ES-I3 (cell line): Measurements from ENCODE around the gene USP7.

Source experiments
- H3K36me3 ChIP-seq: 2 replicates; pipeline ENCODE4 v1.6.1; 2013; ENCODE audit warnings: mild to moderate bottlenecking, low read length, control low read depth, moderate library complexity; ENCODE audit not compliant: insufficient read depth
- H3K4me1 ChIP-seq: 2 replicates; pipeline ENCODE4 v1.6.1; 2013; ENCODE audit warnings: mild to moderate bottlenecking, control low read depth, low read length; ENCODE audit not compliant: insufficient read depth
- H3K9ac ChIP-seq: 2 replicates; pipeline ENCODE4 v1.6.1; 2013; ENCODE audit warnings: low read depth, mild to moderate bottlenecking, low read length, moderate library complexity
- H3K9me3 ChIP-seq: 2 replicates; pipeline ENCODE4 v1.6.1; 2013; ENCODE audit warnings: mild to moderate bottlenecking, low read length, moderate library complexity; ENCODE audit not compliant: control insufficient read depth, insufficient read depth

The USP7 gene

DNA sequence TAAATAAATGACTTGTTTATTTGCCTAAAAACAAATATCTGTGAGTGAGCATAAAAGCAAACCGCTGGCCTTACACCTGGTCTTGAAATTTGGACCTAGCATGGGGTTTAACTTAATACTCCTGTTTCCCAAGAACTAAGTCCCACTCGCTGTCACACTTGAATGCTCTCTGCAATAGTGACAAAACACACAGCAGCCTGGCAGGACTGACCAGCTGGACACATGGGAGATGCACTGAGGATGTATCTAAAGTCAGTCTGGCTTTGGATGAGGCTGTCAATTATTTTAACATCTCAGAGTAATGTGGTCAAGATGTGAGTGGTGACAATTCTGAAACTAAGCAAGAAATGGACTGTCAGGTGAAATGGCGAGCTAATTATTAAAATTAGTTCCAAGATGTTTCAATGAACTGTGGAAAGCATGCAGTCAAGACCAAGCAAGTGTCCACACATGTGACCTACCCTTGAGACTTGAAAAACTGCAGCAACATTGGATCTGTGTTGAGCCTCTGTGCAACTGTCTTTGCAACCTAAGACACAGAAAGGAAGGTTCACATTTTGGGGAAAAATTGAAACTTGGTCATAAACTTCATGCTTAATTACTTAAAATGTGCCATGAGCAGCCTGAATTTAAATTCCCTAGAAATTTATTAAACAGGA is 64.9 kb downstream of the USP7 start:
- Histone ChIP-seq H3K36me3 (peaks cover 73% of the 10 kb centered on the region), H3K9me3 (no peaks in the 10 kb centered on the region), H3K4me1 (no peaks in the 10 kb centered on the region), H3K9ac (no peak overlapping the region)

DNA sequence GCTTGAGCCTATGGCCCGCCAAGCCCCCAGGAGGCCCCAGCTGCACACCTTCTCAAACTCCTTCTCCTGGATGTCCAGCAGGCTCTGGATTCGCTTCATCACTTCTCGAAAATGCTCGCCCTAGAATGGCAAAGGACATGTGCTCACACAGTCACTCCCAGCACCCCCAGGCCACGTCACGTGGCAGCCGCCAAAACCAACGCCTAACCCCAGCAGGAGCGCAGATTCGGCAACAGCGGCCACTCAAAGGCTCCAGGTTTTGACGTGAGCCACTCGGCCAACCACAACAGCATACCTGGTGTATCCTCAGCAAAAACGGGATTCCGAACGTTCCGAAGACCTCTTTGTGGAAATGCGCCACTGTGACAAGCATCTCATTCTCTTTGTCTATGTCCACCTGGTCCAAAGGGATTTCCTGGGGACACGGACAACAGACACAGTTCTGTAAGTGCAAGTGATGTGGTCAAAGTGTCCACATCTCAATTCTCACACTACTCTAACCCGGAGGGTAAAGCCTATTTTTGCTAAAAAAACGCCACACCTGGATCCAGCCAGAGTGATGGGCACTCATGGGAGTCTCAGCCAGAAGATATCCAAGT is 68.9 kb downstream of the USP7 start:
- Histone ChIP-seq H3K9me3 (no peaks in the 10 kb centered on the region), H3K4me1 (no peaks in the 10 kb centered on the region), H3K36me3 (peaks cover 54% of the 10 kb centered on the region), H3K9ac (no peak overlapping the region)

DNA sequence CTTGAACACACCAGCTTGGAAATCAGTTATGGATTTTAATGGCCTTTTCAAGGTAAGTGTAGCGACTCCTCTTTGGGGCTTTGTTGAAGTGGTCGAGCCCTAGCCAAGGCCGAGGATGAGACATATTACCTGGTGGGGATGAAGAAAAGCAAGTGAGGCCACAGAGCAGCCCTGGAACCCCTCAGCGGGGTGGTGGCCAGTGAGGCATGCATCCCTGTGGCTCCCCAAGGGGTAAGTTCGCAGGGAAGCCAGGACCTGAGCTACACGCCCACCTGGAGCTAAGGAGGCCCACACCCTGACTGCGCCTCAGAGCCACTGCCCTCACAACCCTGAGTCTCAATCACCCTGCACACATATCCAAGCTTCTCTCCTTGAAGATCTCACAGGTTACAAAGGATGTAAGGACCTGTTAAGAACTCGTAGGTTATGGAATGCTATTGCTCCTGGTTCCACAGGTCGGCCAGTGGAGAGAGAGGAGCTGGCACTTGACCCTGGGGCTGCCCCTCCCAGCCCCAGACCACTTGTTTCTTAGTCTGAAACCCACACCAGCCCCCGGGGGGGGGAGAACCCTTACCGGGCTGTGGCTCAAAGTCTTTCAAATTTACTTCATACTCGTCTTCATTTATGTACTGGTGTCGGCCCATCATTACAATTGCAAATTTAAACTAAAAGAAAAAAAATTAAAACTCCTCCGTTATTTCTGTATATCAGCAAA is 69.6 kb downstream of the USP7 start:
- Histone ChIP-seq H3K9me3 (no peaks in the 10 kb centered on the region), H3K4me1 (no peaks in the 10 kb centered on the region), H3K36me3 (peaks cover 48% of the 10 kb centered on the region), H3K9ac (no peak overlapping the region)

DNA sequence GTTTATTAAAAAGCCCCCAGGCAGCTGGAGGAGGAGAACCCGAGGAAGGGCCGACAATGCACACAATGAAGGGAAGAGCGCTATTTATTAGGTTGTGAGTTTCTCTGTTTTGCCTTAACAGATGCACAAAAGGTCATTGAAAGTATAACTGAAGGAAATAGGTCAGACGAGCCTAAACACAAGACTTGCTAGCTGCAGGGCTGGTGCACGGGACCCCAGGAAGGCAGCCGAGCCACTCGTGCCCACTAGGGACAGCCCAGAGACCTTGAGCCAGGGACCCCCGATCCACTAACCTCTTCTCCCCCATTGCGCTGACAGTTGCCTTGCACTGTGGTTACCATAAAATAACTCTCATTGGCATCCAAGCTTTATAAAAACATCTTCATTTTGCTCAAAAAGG is 70.3 kb downstream of the USP7 start:
- peaks cover 41% of the 10 kb centered on the region for H3K36me3 ChIP-seq
- H3K4me1 ChIP-seq = no peaks in the 10 kb centered on the region
- H3K9ac ChIP-seq = no peak overlapping the region
- H3K9me3 ChIP-seq = no peaks in the 10 kb centered on the region

DNA sequence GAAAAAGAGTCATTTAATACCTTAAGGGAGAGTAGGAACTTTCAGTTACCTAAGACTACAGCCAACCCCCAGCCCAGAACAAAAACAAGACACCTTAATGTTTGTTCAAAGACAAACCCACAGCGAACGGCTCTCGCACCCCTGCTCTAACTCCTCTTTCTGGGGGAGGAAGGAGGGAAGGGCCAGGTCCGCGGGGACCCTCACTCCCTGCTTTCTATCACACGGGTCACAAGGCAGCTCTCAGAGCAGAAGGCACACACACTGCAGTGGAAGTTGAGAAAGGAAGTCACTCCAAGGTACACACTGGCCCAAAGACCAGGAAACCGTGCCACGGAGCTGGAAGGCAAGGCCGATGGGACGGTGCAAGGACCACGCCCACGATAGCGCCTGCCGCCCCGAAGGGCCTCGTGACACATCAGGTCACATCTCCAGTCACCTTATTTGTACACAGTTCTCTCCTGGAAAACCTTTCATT is 71.6 kb downstream of the USP7 start:
- Histone ChIP-seq H3K36me3 (peaks cover 32% of the 10 kb centered on the region), H3K4me1 (no peaks in the 10 kb centered on the region), H3K9ac (no peak overlapping the region), H3K9me3 (no peaks in the 10 kb centered on the region)

DNA sequence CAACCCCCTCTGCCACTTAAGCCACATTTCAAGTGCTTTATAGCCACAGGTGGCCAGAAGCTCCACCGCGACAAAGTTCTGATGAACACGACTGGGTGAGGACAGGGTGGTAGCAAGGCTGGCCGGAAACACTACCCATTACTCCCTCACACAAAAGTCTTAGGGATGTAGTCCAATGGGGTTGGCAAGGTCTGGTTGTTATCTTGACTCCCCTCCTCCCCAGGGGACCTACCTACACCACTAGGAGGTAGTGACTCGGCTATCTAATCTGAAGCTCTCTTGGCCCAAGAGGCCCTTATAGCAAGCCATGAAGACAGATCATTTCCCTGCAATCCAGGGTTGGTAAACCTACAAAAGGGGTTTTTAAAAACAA is 73.2 kb downstream of the USP7 start:
- Histone ChIP-seq H3K9ac (no peak overlapping the region), H3K36me3 (peaks cover 20% of the 10 kb centered on the region), H3K4me1 (peaks cover 6% of the 10 kb centered on the region; the same call in 1 of the 2 replicates), H3K9me3 (no peaks in the 10 kb centered on the region)

DNA sequence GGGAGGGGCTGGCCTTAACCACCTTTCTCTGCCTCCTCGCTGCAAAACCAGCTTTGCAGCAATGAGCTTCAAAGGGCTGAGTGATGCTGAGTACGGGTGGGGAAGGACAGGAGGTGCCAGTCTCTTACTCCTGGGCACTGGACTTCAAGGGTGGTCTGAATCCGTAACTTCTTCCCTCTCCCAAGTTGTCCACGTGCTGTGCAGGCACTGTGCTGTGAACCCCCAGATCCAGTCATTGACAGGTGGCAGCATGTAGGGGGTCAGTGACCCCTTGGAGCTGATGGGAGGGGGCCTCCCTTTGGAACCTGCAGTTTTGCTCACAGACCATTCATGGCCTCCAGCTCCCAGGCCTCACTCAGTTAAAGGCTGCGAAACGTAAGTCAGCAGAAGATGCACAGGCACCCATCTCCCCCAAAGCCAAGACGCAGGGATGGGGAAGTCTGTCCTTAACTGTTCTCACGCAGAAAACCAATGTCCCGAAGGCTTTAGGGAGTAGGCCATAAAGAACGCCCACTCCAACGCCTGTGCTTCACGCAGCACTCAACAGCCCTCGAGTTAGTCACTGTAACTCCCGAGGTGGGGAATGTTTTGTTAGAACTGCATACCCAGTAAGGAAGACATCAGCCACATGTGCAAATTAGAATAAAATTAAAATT is 73.7 kb downstream of the USP7 start:
- H3K36me3 ChIP-seq = peaks cover 16% of the 10 kb centered on the region
- no peak overlapping the region for H3K9ac ChIP-seq
- peaks cover 6% of the 10 kb centered on the region; the same call in 1 of the 2 replicates for H3K4me1 ChIP-seq
- no peaks in the 10 kb centered on the region for H3K9me3 ChIP-seq

DNA sequence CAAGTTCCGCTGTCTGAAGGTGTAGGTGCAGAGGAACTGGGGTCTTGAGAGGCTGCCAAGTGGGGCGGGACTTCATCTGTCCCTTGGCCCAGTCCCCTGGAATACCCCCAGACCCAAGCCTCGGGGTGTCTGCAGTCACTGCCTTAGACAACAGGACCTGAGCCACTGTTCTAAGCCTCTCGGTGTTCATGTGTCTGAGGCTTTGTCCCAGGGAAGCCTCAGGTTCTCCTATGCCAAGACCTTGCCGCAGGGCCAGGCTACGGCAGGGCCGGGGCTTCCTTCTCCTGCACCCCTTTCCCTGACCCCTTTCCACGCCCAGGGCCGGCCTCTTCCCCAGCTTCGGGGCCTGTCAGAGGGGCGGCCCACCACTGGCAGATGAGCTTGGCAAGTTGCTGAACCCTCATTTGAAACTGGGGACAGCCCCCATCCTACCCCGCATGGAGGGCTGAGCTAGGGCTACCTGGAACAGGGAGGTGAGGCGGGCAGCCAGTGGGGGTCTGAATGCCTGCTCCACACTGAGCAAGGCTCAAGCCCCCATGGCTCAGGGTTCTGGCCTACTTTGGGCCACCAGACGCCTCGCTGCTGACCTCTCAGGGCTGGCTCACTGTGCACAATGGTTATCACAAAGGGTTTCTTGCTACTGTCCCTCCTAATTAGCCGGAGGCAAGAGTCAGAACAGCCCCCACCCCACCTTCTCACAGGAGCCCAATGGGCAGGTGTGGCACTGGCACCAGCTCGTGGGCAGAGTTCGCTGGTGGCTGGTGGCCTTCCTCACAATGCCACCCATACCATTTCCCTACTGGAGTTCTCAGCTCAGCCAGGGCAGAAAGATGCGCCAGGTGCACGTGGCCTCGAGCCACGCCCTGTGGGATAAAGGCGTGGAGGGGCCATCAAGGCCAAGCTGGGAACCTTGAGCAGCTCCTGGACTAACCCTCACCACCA is 74.5 kb downstream of the USP7 start:
- Histone ChIP-seq H3K9ac (no peak overlapping the region), H3K9me3 (no peaks in the 10 kb centered on the region), H3K36me3 (peaks cover 11% of the 10 kb centered on the region), H3K4me1 (peaks cover 6% of the 10 kb centered on the region; the same call in 1 of the 2 replicates)

DNA sequence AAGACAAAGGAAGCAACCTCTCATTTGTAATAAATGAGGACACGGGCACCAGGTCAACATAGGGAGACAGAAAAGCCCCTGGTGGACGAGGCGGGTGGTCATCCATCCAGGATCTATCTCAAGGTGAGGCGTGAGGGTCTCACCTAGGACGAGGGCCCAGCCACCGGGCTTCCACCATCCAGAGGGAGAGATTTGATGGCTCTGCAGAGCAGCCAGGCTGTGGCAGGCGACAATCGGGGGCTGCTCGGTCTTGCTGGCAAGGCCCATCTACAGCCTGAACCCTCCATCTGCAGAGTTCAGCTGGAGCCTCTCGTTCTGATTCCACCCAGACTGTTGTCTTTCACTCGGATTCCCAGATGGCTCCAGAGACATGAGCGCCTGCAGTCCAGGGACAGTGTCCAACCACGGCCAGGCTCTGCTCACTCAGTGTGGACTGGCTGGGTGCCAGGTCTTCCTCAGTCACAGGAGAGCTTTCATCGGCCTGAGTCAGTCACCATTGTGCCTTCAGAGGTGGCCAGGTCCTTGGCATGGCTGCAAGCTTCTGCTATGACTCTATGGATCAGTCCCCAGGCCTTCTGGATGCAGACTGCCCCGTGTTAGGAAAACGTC is 75.7 kb downstream of the USP7 start:
- no peaks in the 10 kb centered on the region for H3K9me3 ChIP-seq
- H3K9ac ChIP-seq = no peak overlapping the region
- H3K36me3 ChIP-seq = peaks cover under 1% of the 10 kb centered on the region
- peaks cover 6% of the 10 kb centered on the region; the same call in 1 of the 2 replicates for H3K4me1 ChIP-seq

DNA sequence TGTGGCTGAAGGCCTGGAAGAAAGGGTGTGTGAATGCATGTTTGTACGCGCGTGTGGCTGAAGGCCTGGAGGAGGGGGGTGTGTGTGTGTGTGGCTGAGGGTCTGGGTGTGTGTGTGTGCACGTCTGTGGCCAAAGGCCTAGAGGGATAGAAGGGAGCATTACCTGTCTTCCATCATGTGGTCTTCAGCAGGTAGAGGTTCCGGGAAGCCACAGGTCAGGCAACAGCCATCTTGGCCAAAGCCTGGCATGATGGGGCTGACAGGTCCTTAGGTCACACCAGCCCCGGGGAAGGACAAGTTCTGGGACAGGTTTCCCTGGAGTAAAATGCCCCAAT is 76.3 kb downstream of the USP7 start:
- no peak overlapping the region for H3K9ac ChIP-seq
- no peaks in the 10 kb centered on the region for H3K9me3 ChIP-seq
- H3K4me1 ChIP-seq = peaks cover 6% of the 10 kb centered on the region; the same call in 1 of the 2 replicates
- no peaks in the 10 kb centered on the region; the same call in none of the 2 replicates for H3K36me3 ChIP-seq

DNA sequence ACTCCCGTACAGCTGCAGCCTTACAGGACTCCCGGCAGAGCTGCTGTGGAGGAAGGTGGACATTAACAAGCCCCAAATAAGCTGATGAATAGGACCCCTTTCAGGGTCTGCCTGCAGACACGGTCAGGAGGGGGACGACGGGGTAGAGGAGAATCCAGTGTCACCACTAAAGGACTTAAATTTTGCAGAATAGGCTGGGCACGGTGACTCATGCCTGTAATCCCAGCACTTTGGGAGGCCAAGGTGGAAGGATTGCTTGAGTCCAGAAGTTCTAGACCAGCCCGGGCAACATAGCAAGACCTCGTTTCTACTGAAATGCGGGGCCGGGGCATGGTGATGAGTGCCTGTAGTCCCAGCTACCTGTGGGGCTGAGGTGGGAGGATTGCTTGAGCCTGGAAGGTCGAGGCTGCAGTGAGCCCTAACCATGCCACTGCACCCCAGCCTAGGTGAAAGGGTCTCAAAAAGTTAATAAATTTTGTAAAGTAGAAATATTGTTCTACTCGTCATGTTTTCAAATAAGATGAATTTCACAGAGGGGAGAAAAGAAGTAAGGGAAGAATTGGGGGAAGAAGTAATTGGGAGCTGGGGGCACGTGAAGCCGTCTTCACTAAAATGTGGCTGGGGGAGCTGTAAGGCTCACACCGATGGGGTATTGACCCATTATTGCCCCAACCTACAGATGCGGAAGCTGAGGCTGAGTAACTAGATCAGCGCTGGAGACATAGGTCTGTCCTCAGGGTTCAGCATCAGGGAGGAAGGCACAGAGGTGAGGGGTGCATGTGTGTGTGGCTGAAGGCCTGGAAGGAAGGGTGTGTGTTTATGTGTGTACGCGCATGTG is 76.9 kb downstream of the USP7 start:
- Histone ChIP-seq H3K36me3 (no peaks in the 10 kb centered on the region; the same call in none of the 2 replicates), H3K4me1 (peaks cover 6% of the 10 kb centered on the region; the same call in 1 of the 2 replicates), H3K9me3 (no peaks in the 10 kb centered on the region), H3K9ac (no peak overlapping the region)

DNA sequence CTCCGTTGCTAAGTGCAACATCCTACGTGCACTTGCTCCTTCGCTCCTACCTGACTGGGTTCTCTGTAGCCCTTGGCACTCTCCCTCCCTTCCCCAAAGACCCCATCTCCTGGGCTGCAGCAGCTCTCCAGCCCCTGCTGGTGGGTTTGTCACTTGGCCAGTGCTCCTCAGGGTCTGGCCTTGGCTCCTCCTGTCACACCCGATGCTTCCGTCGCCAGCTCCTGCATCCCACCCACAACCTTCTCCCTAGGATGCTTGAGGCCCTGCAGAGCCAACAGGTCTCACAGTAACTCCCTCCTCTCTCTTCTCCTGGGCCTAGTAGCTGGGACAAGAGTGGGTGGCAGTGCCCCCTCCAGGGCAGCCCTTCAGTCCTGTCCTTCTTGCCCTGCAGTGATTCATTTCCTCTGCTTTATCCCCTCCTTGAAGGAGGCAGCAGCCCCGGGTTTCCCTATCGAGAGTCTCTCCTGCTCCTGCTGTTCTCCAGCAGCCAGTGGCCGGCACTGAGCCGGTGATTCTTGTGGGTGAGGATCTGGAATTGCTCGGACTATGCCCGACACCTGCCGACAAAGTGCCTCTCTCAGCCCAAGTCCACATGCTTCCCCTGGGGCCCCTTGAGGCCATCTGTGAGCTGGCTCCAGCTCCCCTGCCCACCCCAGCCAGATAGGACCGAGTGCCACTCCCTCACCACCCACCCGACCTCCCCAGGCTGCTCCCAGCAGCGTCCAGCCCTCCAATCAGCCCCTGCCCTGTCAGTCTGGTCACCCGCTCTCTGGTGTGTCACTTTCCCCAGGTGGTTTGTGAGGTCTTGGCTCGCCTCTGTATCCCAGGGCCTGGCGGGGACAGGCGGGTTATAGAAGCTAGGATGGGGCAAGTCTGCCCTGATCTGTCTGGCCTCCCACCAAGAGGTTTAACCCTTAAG is 77.8 kb downstream of the USP7 start:
- H3K9me3 ChIP-seq = no peaks in the 10 kb centered on the region
- peaks cover 6% of the 10 kb centered on the region; the same call in 1 of the 2 replicates for H3K4me1 ChIP-seq
- no peaks in the 10 kb centered on the region; the same call in 1 of the 2 replicates for H3K36me3 ChIP-seq
- H3K9ac ChIP-seq = no peak overlapping the region
